HEK293T (cell line): ENCODE measurements around the gene FBLN2.
"Not testable (repeated sequence)": the region's sequence is repeated elsewhere in the genome, so short reads cannot be mapped to it uniquely, and the experiment has no call there.

ENCODE experiments used
- CTCF ChIA-PET: fragments of 350-600 bp; formaldehyde crosslinking; extraction: SDS; loops from one replicate; lab custom pipeline; 2021; ENCODE audit warnings: antibody characterized with exemption, inconsistent platforms; lab: Yijun Ruan, JAX
- POLR2A ChIA-PET: fragments of 350-600 bp; formaldehyde crosslinking; extraction: SDS; loops from one replicate; lab custom pipeline; 2020; ENCODE audit warnings: antibody characterized with exemption, inconsistent platforms; lab: Yijun Ruan, JAX
- DNase-seq: peaks from one replicate; pipeline ENCODE4 v3.0.0; 2012; ENCODE audit warnings: mixed read lengths; ENCODE audit errors: extremely low spot score
- ARNT ChIP-seq: fragments of 450-650 bp; IDR thresholded peaks from 2 replicates; pipeline ENCODE4 v1.6.1; 2017; ENCODE audit warnings: mild to moderate bottlenecking
- BHLHE40 ChIP-seq: fragments of 450-650 bp; IDR thresholded peaks from 2 replicates; pipeline ENCODE4 v1.6.1; 2016; ENCODE audit warnings: mild to moderate bottlenecking, moderate library complexity, borderline replicate concordance
- CTBP1 ChIP-seq: fragments of 450-650 bp; IDR thresholded peaks from 2 replicates; pipeline ENCODE4 v1.6.1; 2016; ENCODE audit warnings: borderline replicate concordance
- ELF4 ChIP-seq: fragments of 450-650 bp; IDR thresholded peaks from 2 replicates; pipeline ENCODE4 v1.6.1; 2017; ENCODE audit warnings: antibody characterized with exemption
- FOXA1 ChIP-seq: fragments of 450-650 bp; IDR thresholded peaks from 2 replicates; pipeline ENCODE4 v1.6.1; 2016; ENCODE audit warnings: mild to moderate bottlenecking
- FOXK2 ChIP-seq: fragments of 450-650 bp; IDR thresholded peaks from 2 replicates; pipeline ENCODE4 v1.6.1; 2016; ENCODE audit warnings: mild to moderate bottlenecking
- FOXM1 ChIP-seq: fragments of 450-650 bp; IDR thresholded peaks from 2 replicates; pipeline ENCODE4 v1.6.1; 2017; ENCODE audit warnings: mild to moderate bottlenecking, borderline replicate concordance
- HDGF ChIP-seq: fragments of 450-650 bp; IDR thresholded peaks from 2 replicates; pipeline ENCODE4 v1.6.1; 2017; ENCODE audit warnings: antibody characterized with exemption, borderline replicate concordance
- L3MBTL2 ChIP-seq: fragments of 450-650 bp; conservative IDR thresholded peaks from 2 replicates; pipeline ENCODE4 v1.6.1; 2016; ENCODE audit warnings: mild to moderate bottlenecking
- LEF1 ChIP-seq: fragments of 450-650 bp; IDR thresholded peaks from 2 replicates; pipeline ENCODE4 v1.6.1; 2017; ENCODE audit warnings: mild to moderate bottlenecking, borderline replicate concordance
- NFRKB ChIP-seq: fragments of 450-650 bp; IDR thresholded peaks from 2 replicates; pipeline ENCODE4 v1.6.1; 2016; ENCODE audit warnings: mild to moderate bottlenecking, moderate library complexity
- PKNOX1 ChIP-seq: fragments of 450-650 bp; IDR thresholded peaks from 2 replicates; pipeline ENCODE4 v1.6.1; 2016
- SP1 ChIP-seq: fragments of 450-650 bp; IDR thresholded peaks from 2 replicates; pipeline ENCODE4 v1.6.1; 2017
- SUZ12 ChIP-seq: fragments of 450-650 bp; IDR thresholded peaks from 2 replicates; pipeline ENCODE4 v1.6.1; 2016; ENCODE audit warnings: mild to moderate bottlenecking
- TARDBP ChIP-seq: fragments of 450-650 bp; IDR thresholded peaks from 2 replicates; pipeline ENCODE4 v1.6.1; 2016
- ZNF384 ChIP-seq: fragments of 450-650 bp; IDR thresholded peaks from 2 replicates; pipeline ENCODE4 v1.6.1; 2016

FBLN2 gene

GRCh38 chr3:13548696-13549622 is at the start of gene FBLN2:
FBLN2 (plus strand) TSS chr3:13549125; CDS start chr3:13570356, 21,231 bp downstream.
- CTCF ChIA-PET: no interaction called here
- TF ChIP-seq FOXA1: no peak
- TF ChIP-seq PKNOX1: no peak
- no peak for TF ChIP-seq SUZ12
- no peak for TF ChIP-seq BHLHE40
- no peak for TF ChIP-seq ARNT
- TF ChIP-seq FOXK2: no peak
- TF ChIP-seq L3MBTL2: no peak
- no peak for TF ChIP-seq TARDBP
- TF ChIP-seq ZNF384: no peak
- no peak for TF ChIP-seq ELF4
- TF ChIP-seq NFRKB: no peak
- TF ChIP-seq FOXM1: no peak; the same call in 1 of the 2 replicates

GRCh38 chr3:13499246-13499645 is 49.7 kb upstream of the FBLN2 start:
- CTCF ChIA-PET: interaction anchor here (1.0 to 3.7 kb wide), 3 partner anchors 135 to 156 kb away, joined by 3 to 43 read pairs (median 3); no protein-coding TSS in a partner anchor
- POLR2A ChIA-PET, DNase-seq: not testable (repeated sequence)

More at GRCh38 chr3:13548696-13549622, at the start of gene FBLN2:
- peak; percentile 84 for DNase-seq
- POLR2A ChIA-PET: no interaction called here

- CTCF ChIA-PET: interaction anchor here (0.6 to 3.7 kb wide), 5 partner anchors 19 to 155 kb away, joined by 3 to 43 read pairs (median 3); no protein-coding TSS in a partner anchor
- POLR2A ChIA-PET: no interaction called here
- DNase-seq: peak; percentile 61
- TF ChIP-seq ELF4: no peak
Observed at GRCh38 chr3:13500133-13500885, 48.6 kb upstream of the FBLN2 start.

- no peak for DNase-seq
- CTCF ChIA-PET: interaction anchor here (0.7 to 3.7 kb wide), 3 partner anchors 19 to 154 kb away, joined by 3 to 43 read pairs (median 3); no protein-coding TSS in a partner anchor
- TF ChIP-seq LEF1 (no peak), HDGF (no peak), TARDBP (no peak), SP1 (no peak), SUZ12 (no peak), FOXK2 (no peak), CTBP1 (no peak), L3MBTL2 (no peak), ARNT (no peak), BHLHE40 (no peak), FOXA1 (no peak), ELF4 (no peak)
- POLR2A ChIA-PET: no interaction called here
Observed at GRCh38 chr3:13501056-13501455, 47.9 kb upstream of the FBLN2 start.

GRCh38 chr3:13501521-13501920 is 47.4 kb upstream of the FBLN2 start:
- ChIA-PET CTCF (no interaction called here), POLR2A (no interaction called here)
- no peak for TF ChIP-seq L3MBTL2
- no peak for TF ChIP-seq FOXK2
- no peak for TF ChIP-seq ARNT
- no peak for TF ChIP-seq CTBP1
- TF ChIP-seq TARDBP: no peak
- no peak for TF ChIP-seq SUZ12
- no peak for TF ChIP-seq PKNOX1
- TF ChIP-seq HDGF: no peak
- no peak for TF ChIP-seq ZNF384
- no peak for TF ChIP-seq NFRKB
- DNase-seq: no peak

GRCh38 chr3:13501958-13502790 is 46.8 kb upstream of the FBLN2 start:
- TF ChIP-seq SUZ12 (no peak), ARNT (no peak)
- CTCF ChIA-PET: no interaction called here
- DNase-seq: no peak
- POLR2A ChIA-PET: no interaction called here
